ENCODE measurements around the gene RNF8. TPM values are rescaled to one million over a fixed set of nuclear protein-coding genes. Genes with fewer than 3 reads are reported as not detected.
"Not testable (repeated sequence)": the region's sequence is repeated elsewhere in the genome, so short reads cannot be mapped to it uniquely, and the experiment has no call there.

RNF8 gene
- total RNA-seq, 1 donor from 2014 or later = 21.8 TPM

- H3K4me1 Mint-ChIP-seq (ENCODE audit: unreplicated experiment) = peaks cover 19% of the 10 kb centered on the region
- no peak overlapping the region for H3K27ac Mint-ChIP-seq (ENCODE audit: unreplicated experiment)
- no peaks in the 10 kb centered on the region for H3K9me3 Mint-ChIP-seq (ENCODE audit: unreplicated experiment)
- peaks cover 2% of the 10 kb centered on the region for H3K27me3 Mint-ChIP-seq (ENCODE audit: unreplicated experiment)
- H3K4me3 Mint-ChIP-seq (ENCODE audit: unreplicated experiment) = no peak overlapping the region
- no peak for DNase-seq (ENCODE audit: low spot score)
- H3K36me3 Mint-ChIP-seq (ENCODE audit: low read depth, unreplicated experiment) = peaks cover 6% of the 10 kb centered on the region
- no peak for TF ChIP-seq CTCF (IDR thresholded peaks at IDR 0.05; ENCODE audit: unreplicated experiment)
Measured at GRCh38 chr6:37435816-37436215, 82.0 kb downstream of the RNF8 start.

GRCh38 chr6:37438930-37439329 lies 85.1 kb downstream of the RNF8 start:
- Mint-ChIP-seq H3K27ac (ENCODE audit: unreplicated experiment) (no peak overlapping the region), H3K36me3 (ENCODE audit: low read depth, unreplicated experiment) (peaks cover 11% of the 10 kb centered on the region), H3K4me1 (ENCODE audit: unreplicated experiment) (peaks cover 6% of the 10 kb centered on the region), H3K27me3 (ENCODE audit: unreplicated experiment) (peaks cover 2% of the 10 kb centered on the region), H3K9me3 (ENCODE audit: unreplicated experiment) (no peaks in the 10 kb centered on the region), H3K4me3 (ENCODE audit: unreplicated experiment) (no peak overlapping the region)
- TF ChIP-seq CTCF (IDR thresholded peaks at IDR 0.05; ENCODE audit: unreplicated experiment) = no peak
- no peak for DNase-seq (ENCODE audit: low spot score)

- no peak for TF ChIP-seq CTCF (IDR thresholded peaks at IDR 0.05; ENCODE audit: unreplicated experiment)
- Mint-ChIP-seq H3K4me1 (ENCODE audit: unreplicated experiment) (no peaks in the 10 kb centered on the region), H3K27me3 (ENCODE audit: unreplicated experiment) (no peaks in the 10 kb centered on the region), H3K9me3 (ENCODE audit: unreplicated experiment) (no peaks in the 10 kb centered on the region), H3K4me3 (ENCODE audit: unreplicated experiment) (no peak overlapping the region), H3K36me3 (ENCODE audit: low read depth, unreplicated experiment) (peaks cover 25% of the 10 kb centered on the region), H3K27ac (ENCODE audit: unreplicated experiment) (no peak overlapping the region)
- DNase-seq (ENCODE audit: low spot score) = no peak
Measured at GRCh38 chr6:37441651-37442050, 87.9 kb downstream of the RNF8 start.

GRCh38 chr6:37442416-37443215 lies 88.8 kb downstream of the RNF8 start:
- no peak for DNase-seq (ENCODE audit: low spot score)
- Mint-ChIP-seq H3K27ac (ENCODE audit: unreplicated experiment) (no peak overlapping the region), H3K9me3 (ENCODE audit: unreplicated experiment) (no peaks in the 10 kb centered on the region), H3K36me3 (ENCODE audit: low read depth, unreplicated experiment) (peaks cover 30% of the 10 kb centered on the region), H3K4me3 (ENCODE audit: unreplicated experiment) (no peak overlapping the region), H3K4me1 (ENCODE audit: unreplicated experiment) (no peaks in the 10 kb centered on the region), H3K27me3 (ENCODE audit: unreplicated experiment) (no peaks in the 10 kb centered on the region)
- TF ChIP-seq CTCF (IDR thresholded peaks at IDR 0.05; ENCODE audit: unreplicated experiment) = no peak

GRCh38 chr6:37443216-37443542 lies 89.4 kb downstream of the RNF8 start:
- DNase-seq (ENCODE audit: low spot score); H3K9me3 Mint-ChIP-seq (ENCODE audit: unreplicated experiment); H3K4me1 Mint-ChIP-seq (ENCODE audit: unreplicated experiment); H3K27me3 Mint-ChIP-seq (ENCODE audit: unreplicated experiment); H3K27ac Mint-ChIP-seq (ENCODE audit: unreplicated experiment); H3K4me3 Mint-ChIP-seq (ENCODE audit: unreplicated experiment): not testable (repeated sequence)
- peaks cover 26% of the 10 kb centered on the region for H3K36me3 Mint-ChIP-seq (ENCODE audit: low read depth, unreplicated experiment)

Other genes with a start within 250 kb of the RNF8 start
- gene PIM1, start 183.8 kb upstream of the RNF8 start, total RNA-seq (ENCODE audit: unreplicated experiment) = 9.6 TPM
- gene TBC1D22B, start 96.2 kb upstream of the RNF8 start, total RNA-seq (ENCODE audit: unreplicated experiment) = 11.8 TPM
- 5.4 TPM for gene TMEM217, start 95.8 kb upstream of the RNF8 start, total RNA-seq (ENCODE audit: unreplicated experiment)
- 50.0 TPM for gene CMTR1, start 79.2 kb downstream of the RNF8 start, total RNA-seq (ENCODE audit: unreplicated experiment)
- gene CCDC167, start 145.9 kb downstream of the RNF8 start, total RNA-seq (ENCODE audit: unreplicated experiment) = 38.0 TPM